Stimulated activated CD4-positive, alpha-beta T cell treated with anti-CD3 and anti-CD28 coated beads, Interleukin-1b, Interleukin-23, amount 100 ng/mL, for 24 hours (primary cell): ENCODE data around the gene SNX30.

Experiments used
- DNase-seq, 4 experiments: peaks; one replicate each; pipeline ENCODE4 v3.0.0-alpha.2; 2020; ENCODE audit warnings: low read depth in 4 of 4, low spot score in 1 of 4

Gene SNX30

GRCh38 chr9:112921549-112921948 lies 171.0 kb downstream of the SNX30 start:
- DNase-seq, result no peak
